Measurements from ENCODE around the gene ATG16L2.

- TF ChIP-seq CTCF (IDR thresholded peaks at IDR 0.05) (no peak), ZFX (IDR thresholded peaks at IDR 0.05; ENCODE audit: borderline replicate concordance) (no peak)
Measured at GRCh38 chr11:72850832-72851231, 36.6 kb downstream of the ATG16L2 start.

Measured in 22Rv1 (cell line).